ENCODE data around the gene ATP5F1C. TPM values are rescaled to one million over a fixed set of nuclear protein-coding genes. Genes with fewer than 3 reads are reported as not detected.

Gene ATP5F1C
- total RNA-seq, 1 experiment from 2014 or later: 292 TPM

DNA sequence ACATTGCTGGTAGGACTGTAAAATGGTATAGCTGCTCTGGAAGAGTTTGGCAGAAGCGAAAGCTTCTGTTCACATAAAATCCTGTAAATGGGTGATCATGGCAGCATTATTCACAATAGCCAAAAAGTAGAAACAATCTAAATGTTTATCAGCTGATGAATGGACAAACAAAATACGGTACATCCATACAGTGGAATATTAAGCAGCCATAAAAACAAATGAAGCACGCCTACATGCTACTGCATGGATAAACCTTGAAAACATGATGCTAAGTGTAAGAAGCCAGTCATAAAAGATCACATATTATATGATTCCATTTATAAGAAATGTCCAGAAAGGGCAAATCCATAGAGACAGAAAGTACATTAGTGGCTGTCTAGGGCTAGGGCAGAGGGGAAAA lies 32.9 kb upstream of the ATP5F1C start:
- Histone ChIP-seq H2AFZ (ENCODE audit: low read depth, low read length, poor library complexity, severe bottlenecking) (no peak overlapping the region), H3K9ac (ENCODE audit: low read length) (no peak overlapping the region), H3K27ac (ENCODE audit: low read depth, low read length) (no peak overlapping the region), H3K9me3 (ENCODE audit: control insufficient read depth in 1 of 2, insufficient read depth in 1 of 2, low read depth in 1 of 2, low read length in 2 of 2) (no peaks in the 10 kb centered on the region), H3K9me2 (ENCODE audit: insufficient read depth) (no peaks in the 10 kb centered on the region), H3K4me2 (ENCODE audit: low read length) (no peak overlapping the region), H3K36me3 (ENCODE audit: control insufficient read depth in 1 of 2, insufficient read depth in 2 of 2, low read length in 2 of 2) (peaks cover 20 to 41% of the 10 kb centered on the region in 2 experiments), H3K4me3 (replicated peaks in 1 of 2; ENCODE audit: low read depth in 1 of 2, low read length in 2 of 2) (no peak overlapping the region), H3K79me2 (ENCODE audit: insufficient read depth, low read length) (no peaks in the 10 kb centered on the region), H3K27me3 (ENCODE audit: insufficient read depth, low read length) (no peaks in the 10 kb centered on the region), H3K4me1 (ENCODE audit: control insufficient read depth in 1 of 2, insufficient read depth in 2 of 2, low read length in 2 of 2) (no peaks in the 10 kb centered on the region), H4K20me1 (ENCODE audit: insufficient read depth) (no peaks in the 10 kb centered on the region)
- TF ChIP-seq RAD21 (IDR thresholded peaks at IDR 0.05; ENCODE audit: low read depth): no peak
- no peak for TF ChIP-seq POLR2A (IDR thresholded peaks at IDR 0.05; ENCODE audit: borderline replicate concordance, extremely low read depth, insufficient read depth, insufficient read length)
- no peak for TF ChIP-seq SIN3A (IDR thresholded peaks at IDR 0.05; ENCODE audit: low read depth)
- TF ChIP-seq, protein P1, sequence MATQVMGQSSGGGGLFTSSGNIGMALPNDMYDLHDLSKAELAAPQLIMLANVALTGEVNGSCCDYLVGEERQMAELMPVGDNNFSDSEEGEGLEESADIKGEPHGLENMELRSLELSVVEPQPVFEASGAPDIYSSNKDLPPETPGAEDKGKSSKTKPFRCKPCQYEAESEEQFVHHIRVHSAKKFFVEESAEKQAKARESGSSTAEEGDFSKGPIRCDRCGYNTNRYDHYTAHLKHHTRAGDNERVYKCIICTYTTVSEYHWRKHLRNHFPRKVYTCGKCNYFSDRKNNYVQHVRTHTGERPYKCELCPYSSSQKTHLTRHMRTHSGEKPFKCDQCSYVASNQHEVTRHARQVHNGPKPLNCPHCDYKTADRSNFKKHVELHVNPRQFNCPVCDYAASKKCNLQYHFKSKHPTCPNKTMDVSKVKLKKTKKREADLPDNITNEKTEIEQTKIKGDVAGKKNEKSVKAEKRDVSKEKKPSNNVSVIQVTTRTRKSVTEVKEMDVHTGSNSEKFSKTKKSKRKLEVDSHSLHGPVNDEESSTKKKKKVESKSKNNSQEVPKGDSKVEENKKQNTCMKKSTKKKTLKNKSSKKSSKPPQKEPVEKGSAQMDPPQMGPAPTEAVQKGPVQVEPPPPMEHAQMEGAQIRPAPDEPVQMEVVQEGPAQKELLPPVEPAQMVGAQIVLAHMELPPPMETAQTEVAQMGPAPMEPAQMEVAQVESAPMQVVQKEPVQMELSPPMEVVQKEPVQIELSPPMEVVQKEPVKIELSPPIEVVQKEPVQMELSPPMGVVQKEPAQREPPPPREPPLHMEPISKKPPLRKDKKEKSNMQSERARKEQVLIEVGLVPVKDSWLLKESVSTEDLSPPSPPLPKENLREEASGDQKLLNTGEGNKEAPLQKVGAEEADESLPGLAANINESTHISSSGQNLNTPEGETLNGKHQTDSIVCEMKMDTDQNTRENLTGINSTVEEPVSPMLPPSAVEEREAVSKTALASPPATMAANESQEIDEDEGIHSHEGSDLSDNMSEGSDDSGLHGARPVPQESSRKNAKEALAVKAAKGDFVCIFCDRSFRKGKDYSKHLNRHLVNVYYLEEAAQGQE (IDR thresholded peaks at IDR 0.05; ENCODE audit: low read depth): no peak
- TF ChIP-seq SP1 (IDR thresholded peaks at IDR 0.05; ENCODE audit: low read depth): no peak
- TF ChIP-seq EZH2phosphoT487 (IDR thresholded peaks at IDR 0.05; ENCODE audit: borderline replicate concordance): no peak
- no peak for TF ChIP-seq ZFX (IDR thresholded peaks at IDR 0.05)
- no peak for TF ChIP-seq POLR2AphosphoS5 (IDR thresholded peaks at IDR 0.05; ENCODE audit: low read depth, low read length)
- TF ChIP-seq ELF1 (IDR thresholded peaks at IDR 0.05; ENCODE audit: borderline replicate concordance, low read depth): no peak
- TF ChIP-seq, protein P2, sequence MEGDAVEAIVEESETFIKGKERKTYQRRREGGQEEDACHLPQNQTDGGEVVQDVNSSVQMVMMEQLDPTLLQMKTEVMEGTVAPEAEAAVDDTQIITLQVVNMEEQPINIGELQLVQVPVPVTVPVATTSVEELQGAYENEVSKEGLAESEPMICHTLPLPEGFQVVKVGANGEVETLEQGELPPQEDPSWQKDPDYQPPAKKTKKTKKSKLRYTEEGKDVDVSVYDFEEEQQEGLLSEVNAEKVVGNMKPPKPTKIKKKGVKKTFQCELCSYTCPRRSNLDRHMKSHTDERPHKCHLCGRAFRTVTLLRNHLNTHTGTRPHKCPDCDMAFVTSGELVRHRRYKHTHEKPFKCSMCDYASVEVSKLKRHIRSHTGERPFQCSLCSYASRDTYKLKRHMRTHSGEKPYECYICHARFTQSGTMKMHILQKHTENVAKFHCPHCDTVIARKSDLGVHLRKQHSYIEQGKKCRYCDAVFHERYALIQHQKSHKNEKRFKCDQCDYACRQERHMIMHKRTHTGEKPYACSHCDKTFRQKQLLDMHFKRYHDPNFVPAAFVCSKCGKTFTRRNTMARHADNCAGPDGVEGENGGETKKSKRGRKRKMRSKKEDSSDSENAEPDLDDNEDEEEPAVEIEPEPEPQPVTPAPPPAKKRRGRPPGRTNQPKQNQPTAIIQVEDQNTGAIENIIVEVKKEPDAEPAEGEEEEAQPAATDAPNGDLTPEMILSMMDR (IDR thresholded peaks at IDR 0.05 in 2 of 3, conservative IDR thresholded peaks at IDR 0.05 in 1 of 3; ENCODE audit: borderline replicate concordance in 1 of 3, insufficient read depth in 1 of 3, low read depth in 2 of 3, low read length in 2 of 3): no peak
- TF ChIP-seq CEBPB (IDR thresholded peaks at IDR 0.05; ENCODE audit: low read depth): no peak
- TF ChIP-seq JUND (IDR thresholded peaks at IDR 0.05): no peak
- TF ChIP-seq EGR1 (IDR thresholded peaks at IDR 0.05; ENCODE audit: low read depth): no peak
- TF ChIP-seq FOSL1 (IDR thresholded peaks at IDR 0.05; ENCODE audit: low read depth): no peak
- no peak for TF ChIP-seq EZH2 (IDR thresholded peaks at IDR 0.05)
- TF ChIP-seq YY1 (IDR thresholded peaks at IDR 0.05; ENCODE audit: extremely low read depth, insufficient replicate concordance, low read depth, low read length): no peak
- no TSS peak for BruUV-seq (replicated peaks)
- intact Hi-C loops (cut with micrococcal nuclease): loop anchor here (5.0 to 10.0 kb wide), 2 partner anchors 230 to 1452 kb away; no protein-coding TSS in a partner anchor
- POLR2A ChIA-PET: no interaction called here
- CTCF ChIA-PET: no interaction called here
- RAD21 ChIA-PET (ENCODE audit: low non-redundant PET in 1 of 2, low total read pairs in 2 of 2, uncharacterized antibody in 2 of 2, unreplicated experiment in 2 of 2): no interaction called here
- ATAC-seq (no peak), DNase-seq (ENCODE audit: low read depth, low spot score) (no peak)
